GM19240 (cell line): Measurements from ENCODE around the gene PTGER1.

Experiments used
- DNase-seq: peaks from one replicate; pipeline ENCODE4 v3.0.0; 2011; ENCODE audit warnings: low spot score; ENCODE audit not compliant: insufficient read length

PTGER1 gene

GRCh38 chr19:14502334-14503092, 27.4 kb upstream of the PTGER1 start:
- no peak for DNase-seq

GRCh38 chr19:14497228-14497921, 22.2 kb upstream of the PTGER1 start:
- no peak for DNase-seq

- DNase-seq, result no peak
Measured at GRCh38 chr19:14496834-14497227, 21.7 kb upstream of the PTGER1 start.

- DNase-seq, result peak; percentile 95
Measured at GRCh38 chr19:14496029-14496833, 21.1 kb upstream of the PTGER1 start, which contains the start of gene GIPC1. Gene GIPC1 (minus strand): TSS chr19:14496127. CDS start chr19:14482976, 13,151 bp downstream.

- DNase-seq, result no peak
Measured at GRCh38 chr19:14495672-14496028, 20.5 kb upstream of the PTGER1 start.

- DNase-seq, result no peak
Measured at GRCh38 chr19:14494910-14495671, 19.9 kb upstream of the PTGER1 start.

GRCh38 chr19:14494411-14494810, 19.3 kb upstream of the PTGER1 start:
- DNase-seq, result no peak

GRCh38 chr19:14492756-14493337, 17.7 kb upstream of the PTGER1 start:
- no peak for DNase-seq

- DNase-seq, result no peak
Measured at GRCh38 chr19:14487370-14488125, 12.4 kb upstream of the PTGER1 start.

GRCh38 chr19:14482172-14482941, 7.2 kb upstream of the PTGER1 start:
- DNase-seq, result no peak

GRCh38 chr19:14480700-14481079, 5.5 kb upstream of the PTGER1 start:
- no peak for DNase-seq

GRCh38 chr19:14479975-14480699, 5.0 kb upstream of the PTGER1 start:
- DNase-seq, result peak; percentile 84

- no peak for DNase-seq
Measured at GRCh38 chr19:14479309-14479974, 4.3 kb upstream of the PTGER1 start.

- DNase-seq, result no peak
Measured at GRCh38 chr19:14478113-14478545, 3.0 kb upstream of the PTGER1 start.

- no peak for DNase-seq
Measured at GRCh38 chr19:14477418-14478112, 2.4 kb upstream of the PTGER1 start.

GRCh38 chr19:14476673-14477401, 1.7 kb upstream of the PTGER1 start:
- no peak for DNase-seq

- no peak for DNase-seq
Measured at GRCh38 chr19:14476327-14476672, 1.1 kb upstream of the PTGER1 start.
